Superior temporal gyrus (tissue), 1 donor: ENCODE data around the gene PCDHA5.
A peak's percentile ranks its signal among the peaks of the same experiment; 100 is the strongest.

Source experiments
- DNase-seq: peaks from one replicate; pipeline ENCODE4 v3.0.0-alpha.2; 2016; ENCODE audit errors: extremely low spot score

The PCDHA5 gene

DNA sequence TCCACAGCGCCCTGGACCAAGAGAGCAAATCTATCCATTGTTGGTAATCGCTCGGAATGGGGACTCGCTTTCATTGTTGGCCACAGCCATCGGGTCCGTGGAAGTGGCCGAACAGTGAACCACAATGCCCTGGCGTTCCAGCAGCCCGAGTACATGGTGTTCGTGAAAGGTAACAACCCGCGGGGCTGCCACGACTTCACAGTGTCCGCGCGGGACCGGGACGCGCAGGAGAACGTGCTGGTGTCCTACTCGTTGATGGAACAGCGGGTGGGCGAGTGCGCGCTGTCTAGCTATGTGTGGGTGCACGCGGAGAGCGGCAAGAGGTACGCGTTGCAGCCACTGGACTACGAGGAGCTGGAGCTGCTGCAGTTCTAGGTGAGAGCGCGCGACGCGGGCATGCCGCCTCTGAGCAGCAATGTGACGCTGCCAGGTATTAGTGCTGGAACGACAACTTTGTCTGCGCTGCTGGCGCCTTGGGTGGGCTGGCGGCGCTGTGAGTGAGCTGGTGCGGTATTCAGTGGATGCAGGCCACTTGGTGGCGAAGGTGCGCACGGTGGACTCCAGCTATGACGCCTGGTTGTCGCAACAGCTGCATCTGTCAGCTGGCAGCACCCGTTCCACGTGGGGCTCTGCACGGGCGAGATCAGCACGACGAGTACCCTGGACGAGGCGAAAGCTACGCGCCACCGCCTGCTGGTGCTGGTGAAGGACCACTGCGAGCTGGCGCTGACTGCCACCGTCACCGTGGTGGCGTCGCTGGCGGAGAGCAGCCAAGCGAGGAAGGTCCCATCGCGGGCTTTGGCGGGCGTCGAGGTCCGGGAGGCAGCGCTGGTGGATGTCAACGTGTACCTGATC is 41.3 kb downstream of the PCDHA5 start:
- DNase-seq: no peak

DNA sequence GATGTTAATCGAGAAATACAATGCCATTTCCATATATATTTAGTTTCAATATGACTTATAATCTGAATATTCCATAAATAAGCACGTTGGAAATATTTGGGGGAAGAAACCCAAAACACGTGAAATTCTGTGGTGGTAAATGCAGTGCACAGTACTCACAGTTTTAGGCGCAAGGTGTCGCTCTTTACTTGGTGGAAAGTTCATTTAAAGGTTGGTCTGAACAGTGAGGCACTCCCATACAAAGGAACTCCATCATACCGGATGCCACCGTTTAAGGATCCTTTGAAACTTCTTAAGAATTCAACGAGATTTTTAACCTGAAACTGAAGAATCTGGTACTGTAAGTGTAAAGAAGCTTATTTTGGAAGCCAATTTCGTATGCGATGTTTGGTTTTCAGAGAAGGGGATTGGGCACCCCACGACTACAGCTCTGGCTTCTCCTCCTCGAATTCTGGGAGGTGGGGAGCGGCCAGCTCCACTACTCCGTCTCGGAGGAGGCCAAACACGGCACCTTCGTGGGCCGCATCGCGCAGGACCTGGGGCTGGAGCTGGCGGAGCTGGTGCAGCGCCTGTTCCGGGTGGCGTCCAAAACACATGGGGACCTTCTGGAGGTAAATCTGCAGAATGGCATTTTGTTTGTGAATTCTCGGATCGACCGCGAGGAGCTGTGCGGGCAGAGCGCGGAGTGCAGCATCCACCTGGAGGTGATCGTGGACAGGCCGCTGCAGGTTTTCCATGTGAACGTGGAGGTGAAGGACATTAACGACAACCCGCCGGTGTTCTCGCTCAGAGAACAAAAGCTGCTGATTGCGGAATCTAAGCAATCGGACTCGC is 47.5 kb downstream of the PCDHA5 start, which contains the start of gene PCDHA11:
PCDHA11 (plus strand) TSS at position 237 of the 834 bp plus-strand sequence; CDS start at position 384, 147 bp downstream.
- peak; percentile 72 for DNase-seq

DNA sequence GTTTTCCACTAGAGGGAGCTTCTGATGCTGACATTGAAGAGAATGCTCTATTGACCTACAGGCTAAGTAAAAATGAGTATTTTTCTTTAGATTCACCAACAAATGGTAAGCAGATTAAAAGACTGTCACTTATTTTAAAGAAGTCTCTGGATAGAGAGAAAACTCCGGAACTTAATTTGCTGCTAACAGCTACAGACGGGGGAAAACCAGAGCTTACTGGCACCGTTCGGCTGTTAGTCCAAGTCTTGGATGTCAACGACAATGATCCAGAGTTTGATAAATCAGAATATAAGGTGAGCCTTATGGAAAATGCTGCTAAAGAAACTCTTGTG is 48.1 kb downstream of the PCDHA5 start:
- peak; percentile 67 for DNase-seq

DNA sequence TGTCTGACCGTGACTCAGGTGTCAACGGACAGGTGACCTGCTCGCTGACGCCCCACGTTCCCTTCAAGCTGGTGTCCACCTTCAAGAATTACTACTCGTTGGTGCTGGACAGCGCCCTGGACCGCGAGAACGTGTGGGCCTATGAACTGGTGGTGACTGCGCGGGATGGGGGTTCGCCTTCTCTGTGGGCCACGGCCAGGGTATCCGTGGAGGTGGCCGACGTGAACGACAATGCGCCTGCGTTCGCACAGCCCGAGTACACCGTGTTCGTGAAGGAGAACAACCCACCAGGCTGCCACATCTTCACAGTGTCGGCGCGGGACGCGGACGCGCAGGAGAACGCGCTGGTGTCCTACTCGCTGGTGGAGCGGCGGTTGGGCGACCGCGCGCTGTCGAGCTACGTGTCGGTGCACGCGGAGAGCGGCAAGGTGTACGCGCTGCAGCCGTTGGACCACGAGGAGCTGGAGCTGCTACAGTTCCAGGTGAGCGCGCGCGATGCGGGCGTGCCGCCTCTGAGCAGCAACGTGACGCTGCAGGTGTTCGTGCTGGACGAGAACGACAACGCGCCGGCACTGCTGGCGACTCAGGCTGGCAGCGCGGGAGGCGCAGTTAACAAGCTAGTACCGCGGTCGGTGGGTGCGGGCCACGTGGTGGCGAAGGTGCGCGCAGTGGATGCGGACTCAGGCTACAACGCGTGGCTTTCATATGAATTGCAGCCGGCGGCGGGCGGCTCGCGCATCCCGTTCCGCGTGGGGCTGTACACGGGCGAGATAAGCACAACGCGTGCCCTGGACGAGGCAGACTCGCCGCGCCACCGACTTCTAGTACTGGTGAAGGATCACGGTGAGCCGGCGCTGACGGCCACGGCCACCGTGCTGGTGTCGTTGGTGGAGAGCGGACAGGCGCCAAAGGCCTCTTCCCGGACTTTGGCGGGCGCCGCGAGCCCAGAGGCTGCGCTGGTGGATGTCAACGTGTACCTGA is 49.1 kb downstream of the PCDHA5 start:
- DNase-seq: no peak
